ENCODE results near the gene GRN. TPM values are rescaled to one million over a fixed set of nuclear protein-coding genes. Genes with fewer than 3 reads are reported as not detected.
"Not testable (repeated sequence)": the region's sequence is repeated elsewhere in the genome, so short reads cannot be mapped to it uniquely, and the experiment has no call there.

Gene GRN
- total RNA-seq, 4 donors from 2014 or later: 294 to 451 (median 340) TPM

DNA sequence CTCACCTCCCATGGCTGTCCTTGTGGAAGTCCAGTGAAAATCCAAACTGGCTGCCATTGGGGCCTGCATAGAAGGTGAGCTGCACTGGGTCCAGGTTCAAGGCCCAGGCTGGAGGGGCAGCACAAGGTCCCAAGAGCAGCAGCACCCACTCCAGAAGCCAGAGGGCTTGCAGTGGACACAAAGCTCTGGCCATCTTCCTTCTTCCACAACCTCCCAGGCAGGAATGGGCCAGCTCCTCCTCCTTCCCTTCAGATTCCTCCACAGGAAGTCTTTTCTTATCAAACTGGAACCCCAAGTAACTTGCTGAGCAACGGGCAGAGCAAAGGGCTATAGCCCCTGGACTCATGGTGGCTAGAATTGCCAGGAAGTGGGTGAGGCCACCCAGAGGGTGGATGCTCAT is 44.2 kb downstream of the GRN start, which contains the start of gene ITGA2B:
TSS of gene ITGA2B (minus strand) at position 369 of the 400 bp plus-strand sequence. CDS start at position 193, 176 bp downstream.
- peaks cover 6% of the 10 kb centered on the region for H3K27me3 ChIP-seq
- H3K9me3 ChIP-seq: no peaks in the 10 kb centered on the region
- no peak for TF ChIP-seq POLR2AphosphoS5 (IDR thresholded peaks at IDR 0.05)
- TF ChIP-seq, protein P1, sequence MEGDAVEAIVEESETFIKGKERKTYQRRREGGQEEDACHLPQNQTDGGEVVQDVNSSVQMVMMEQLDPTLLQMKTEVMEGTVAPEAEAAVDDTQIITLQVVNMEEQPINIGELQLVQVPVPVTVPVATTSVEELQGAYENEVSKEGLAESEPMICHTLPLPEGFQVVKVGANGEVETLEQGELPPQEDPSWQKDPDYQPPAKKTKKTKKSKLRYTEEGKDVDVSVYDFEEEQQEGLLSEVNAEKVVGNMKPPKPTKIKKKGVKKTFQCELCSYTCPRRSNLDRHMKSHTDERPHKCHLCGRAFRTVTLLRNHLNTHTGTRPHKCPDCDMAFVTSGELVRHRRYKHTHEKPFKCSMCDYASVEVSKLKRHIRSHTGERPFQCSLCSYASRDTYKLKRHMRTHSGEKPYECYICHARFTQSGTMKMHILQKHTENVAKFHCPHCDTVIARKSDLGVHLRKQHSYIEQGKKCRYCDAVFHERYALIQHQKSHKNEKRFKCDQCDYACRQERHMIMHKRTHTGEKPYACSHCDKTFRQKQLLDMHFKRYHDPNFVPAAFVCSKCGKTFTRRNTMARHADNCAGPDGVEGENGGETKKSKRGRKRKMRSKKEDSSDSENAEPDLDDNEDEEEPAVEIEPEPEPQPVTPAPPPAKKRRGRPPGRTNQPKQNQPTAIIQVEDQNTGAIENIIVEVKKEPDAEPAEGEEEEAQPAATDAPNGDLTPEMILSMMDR (IDR thresholded peaks at IDR 0.05): no peak
- no peak for TF ChIP-seq POLR2A (IDR thresholded peaks at IDR 0.05)
- no peak for TF ChIP-seq EP300 (IDR thresholded peaks at IDR 0.05)
- WGBS: 27% methylated on average over 1 of the region's 1 CpG
- H3K36me3 ChIP-seq: no peaks in the 10 kb centered on the region
- H3K4me3 ChIP-seq: no peak within 1 kb of the TSS
- H3K4me1 ChIP-seq: peaks cover 16% of the 10 kb centered on the region
- DNase-seq (ENCODE audit: low spot score in 2 of 2): peak in 1 of 2 donors; percentile 32
- H3K27ac ChIP-seq: no peak within 1 kb of the TSS

DNA sequence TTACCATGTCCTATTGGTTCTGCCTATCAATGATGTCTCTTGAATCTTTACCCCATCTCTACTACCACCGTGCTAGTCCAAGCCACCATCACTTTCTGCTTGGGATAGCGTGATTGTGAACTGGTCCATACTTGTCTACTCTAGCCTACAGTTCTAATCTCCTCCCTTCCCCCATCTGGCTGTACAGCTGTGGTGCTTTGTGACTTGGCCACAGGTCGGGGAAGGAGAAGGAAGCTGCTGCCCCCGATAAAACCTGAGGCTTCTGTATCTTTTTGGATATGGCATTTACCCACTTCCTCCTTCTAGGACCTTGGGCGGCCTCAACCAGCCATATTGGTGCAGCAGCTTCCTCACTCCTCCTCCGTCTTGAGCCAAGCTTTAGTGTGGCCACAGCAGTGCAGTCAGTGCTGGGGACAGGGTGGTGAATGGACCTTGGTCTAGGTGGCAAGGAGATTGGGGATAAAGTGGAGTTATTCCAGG is 44.7 kb downstream of the GRN start:
- H3K9me3 ChIP-seq: no peaks in the 10 kb centered on the region
- TF ChIP-seq POLR2AphosphoS5 (IDR thresholded peaks at IDR 0.05): no peak
- TF ChIP-seq POLR2A (IDR thresholded peaks at IDR 0.05): no peak
- no peak for TF ChIP-seq EP300 (IDR thresholded peaks at IDR 0.05)
- TF ChIP-seq, protein P1 (IDR thresholded peaks at IDR 0.05): no peak
- H3K27me3 ChIP-seq: peaks cover 6% of the 10 kb centered on the region
- H3K4me3 ChIP-seq: no peak overlapping the region
- 63% methylated on average over 6 of the region's 6 CpGs for WGBS
- peaks cover 13% of the 10 kb centered on the region for H3K4me1 ChIP-seq
- no peaks in the 10 kb centered on the region for H3K36me3 ChIP-seq
- no peak overlapping the region for H3K27ac ChIP-seq
- peak in 1 of 2 donors; percentile 60 for DNase-seq (ENCODE audit: low spot score in 2 of 2)

DNA sequence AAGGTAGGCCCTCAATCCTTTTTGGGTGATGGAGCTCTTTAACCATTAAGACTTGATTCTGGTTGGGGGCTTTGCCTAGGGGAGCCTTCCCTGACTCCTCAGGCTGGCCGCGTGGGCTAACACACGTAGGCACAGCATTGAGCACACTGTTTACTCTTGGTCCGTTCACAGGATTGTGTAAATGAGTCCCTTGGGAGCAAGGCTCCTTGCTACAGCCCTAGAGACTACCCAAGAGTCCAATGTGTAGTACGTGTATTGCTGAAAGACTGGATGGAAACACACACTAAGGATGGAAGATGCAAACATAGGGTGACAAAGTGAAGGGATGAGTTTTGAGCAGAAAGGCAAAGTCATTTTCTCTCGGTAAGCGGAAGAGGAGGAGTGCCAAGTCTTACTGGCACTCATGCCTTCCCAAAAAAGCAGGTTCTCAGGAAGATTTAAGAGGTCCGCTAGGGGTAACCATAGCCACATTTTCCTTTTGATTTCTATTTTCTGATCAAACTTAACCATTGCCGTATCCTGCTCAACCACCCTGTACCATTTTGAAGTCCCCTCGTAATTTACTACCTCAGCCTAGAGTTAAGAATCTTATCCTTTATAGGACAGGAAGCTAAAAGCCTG is 45.3 kb downstream of the GRN start:
- H3K4me3 ChIP-seq: no peak overlapping the region
- TF ChIP-seq EP300 (IDR thresholded peaks at IDR 0.05) (no peak), POLR2A (IDR thresholded peaks at IDR 0.05) (no peak), POLR2AphosphoS5 (IDR thresholded peaks at IDR 0.05) (no peak)
- TF ChIP-seq, protein P1 (IDR thresholded peaks at IDR 0.05): no peak
- peaks cover 7% of the 10 kb centered on the region for H3K4me1 ChIP-seq
- H3K36me3 ChIP-seq: no peaks in the 10 kb centered on the region
- H3K27me3 ChIP-seq: peaks cover 6% of the 10 kb centered on the region
- DNase-seq (ENCODE audit: low spot score in 2 of 2): peak in 1 of 2 donors; percentile 41
- 81% methylated on average over 10 of the region's 10 CpGs for WGBS
- no peak overlapping the region for H3K27ac ChIP-seq
- H3K9me3 ChIP-seq: no peaks in the 10 kb centered on the region

DNA sequence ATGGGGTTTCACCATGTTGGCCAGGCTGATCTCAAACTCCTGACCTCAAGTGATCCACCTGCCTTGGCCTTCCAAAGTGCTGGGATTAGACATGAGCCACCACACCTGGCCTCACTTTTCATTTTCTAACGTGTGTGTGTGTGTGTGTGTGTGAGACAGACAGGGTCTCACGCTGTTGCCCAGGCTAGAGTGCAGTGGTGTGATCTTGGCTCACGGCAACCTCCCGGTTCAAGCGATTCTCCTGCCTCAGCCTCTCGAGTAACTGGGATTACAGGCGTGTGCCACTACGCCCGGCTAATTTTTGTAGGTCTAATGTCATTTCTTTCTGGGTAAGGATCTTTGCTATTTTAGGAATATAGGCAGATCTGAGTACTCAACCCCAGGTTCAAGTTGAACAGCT is 49.0 kb downstream of the GRN start:
- not testable (repeated sequence) for H3K4me1 ChIP-seq; DNase-seq (ENCODE audit: low spot score in 2 of 2); H3K27me3 ChIP-seq; H3K9me3 ChIP-seq; H3K27ac ChIP-seq; H3K4me3 ChIP-seq
- 91% methylated on average over 9 of the region's 9 CpGs for WGBS
- peaks cover 28% of the 10 kb centered on the region for H3K36me3 ChIP-seq

DNA sequence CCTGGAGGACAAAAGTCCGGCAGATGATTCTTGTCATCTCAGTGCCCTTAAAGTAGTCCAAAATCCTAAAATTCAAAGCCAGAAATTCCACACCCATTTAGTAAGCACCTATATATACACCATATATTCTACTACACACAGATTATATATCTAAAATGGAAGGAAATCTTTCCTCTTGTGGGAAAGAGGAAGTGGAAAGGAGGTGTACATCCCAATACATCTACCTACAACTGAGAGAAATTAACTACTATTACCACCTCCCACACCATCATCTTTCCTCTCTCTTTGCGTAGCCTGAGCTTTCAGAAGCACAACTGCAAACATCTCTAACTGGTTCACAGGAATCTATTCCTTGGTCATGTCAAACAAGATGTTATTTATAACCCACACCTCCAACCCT is 49.7 kb downstream of the GRN start:
- Histone ChIP-seq H3K36me3 (peaks cover 35% of the 10 kb centered on the region), H3K4me3 (no peak overlapping the region)
- 91% methylated on average over 2 of the region's 2 CpGs for WGBS

More for the DNA sequence above, 49.7 kb downstream of the GRN start:
- Histone ChIP-seq H3K27me3 (no peaks in the 10 kb centered on the region), H3K27ac (no peak overlapping the region), H3K4me1 (no peaks in the 10 kb centered on the region), H3K9me3 (no peaks in the 10 kb centered on the region)
- TF ChIP-seq, protein P1 (IDR thresholded peaks at IDR 0.05): no peak
- TF ChIP-seq EP300 (IDR thresholded peaks at IDR 0.05) (no peak), POLR2A (IDR thresholded peaks at IDR 0.05) (no peak), POLR2AphosphoS5 (IDR thresholded peaks at IDR 0.05) (no peak)
- no peak for DNase-seq (ENCODE audit: low spot score in 2 of 2)

All from suprapubic skin (tissue), 4 donors.